ENCODE measurements around the gene SEMA3G.

SEMA3G gene

DNA sequence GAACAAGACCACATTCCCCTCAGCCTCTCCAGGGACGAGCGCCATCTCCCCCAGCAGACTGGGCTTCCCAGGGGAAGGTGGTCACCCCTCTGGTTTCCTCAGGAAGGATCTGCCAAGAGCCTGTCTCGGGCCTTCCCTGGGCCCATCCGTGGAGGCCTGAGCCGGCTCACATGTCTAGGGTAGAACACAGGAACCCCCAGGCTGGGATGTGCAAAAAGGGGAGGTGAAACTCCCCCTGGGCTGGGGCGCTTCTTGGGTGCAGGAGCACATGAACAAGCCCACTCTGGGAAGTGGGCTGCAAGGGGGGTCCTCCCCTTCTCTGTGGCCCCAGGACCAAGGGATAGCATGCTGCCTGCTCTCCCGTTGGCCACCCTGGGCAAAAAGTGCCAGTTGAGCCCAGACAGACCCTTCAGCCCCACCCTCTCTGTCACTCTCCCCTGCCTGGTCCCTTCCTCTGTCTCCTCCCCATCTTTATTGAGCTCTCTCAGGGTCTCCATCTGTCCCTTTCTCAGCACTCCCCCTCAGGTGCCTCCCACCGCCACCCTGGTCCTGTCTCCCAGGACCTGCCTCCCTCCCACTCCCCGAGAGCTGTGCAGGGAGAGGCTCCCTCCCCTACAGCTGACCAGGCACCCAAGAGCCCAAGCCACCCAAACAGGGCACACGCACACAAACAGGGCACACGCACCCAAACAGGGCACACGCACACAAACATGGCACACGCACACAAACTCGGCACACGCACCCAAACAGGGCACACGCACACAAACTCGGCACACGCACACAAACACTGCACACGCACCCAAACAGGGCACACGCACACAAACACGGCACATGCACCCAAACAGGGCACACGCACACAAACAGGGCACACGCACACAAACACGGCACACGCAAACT is 864 bp downstream of the SEMA3G start:
- TF ChIP-seq, protein P1, sequence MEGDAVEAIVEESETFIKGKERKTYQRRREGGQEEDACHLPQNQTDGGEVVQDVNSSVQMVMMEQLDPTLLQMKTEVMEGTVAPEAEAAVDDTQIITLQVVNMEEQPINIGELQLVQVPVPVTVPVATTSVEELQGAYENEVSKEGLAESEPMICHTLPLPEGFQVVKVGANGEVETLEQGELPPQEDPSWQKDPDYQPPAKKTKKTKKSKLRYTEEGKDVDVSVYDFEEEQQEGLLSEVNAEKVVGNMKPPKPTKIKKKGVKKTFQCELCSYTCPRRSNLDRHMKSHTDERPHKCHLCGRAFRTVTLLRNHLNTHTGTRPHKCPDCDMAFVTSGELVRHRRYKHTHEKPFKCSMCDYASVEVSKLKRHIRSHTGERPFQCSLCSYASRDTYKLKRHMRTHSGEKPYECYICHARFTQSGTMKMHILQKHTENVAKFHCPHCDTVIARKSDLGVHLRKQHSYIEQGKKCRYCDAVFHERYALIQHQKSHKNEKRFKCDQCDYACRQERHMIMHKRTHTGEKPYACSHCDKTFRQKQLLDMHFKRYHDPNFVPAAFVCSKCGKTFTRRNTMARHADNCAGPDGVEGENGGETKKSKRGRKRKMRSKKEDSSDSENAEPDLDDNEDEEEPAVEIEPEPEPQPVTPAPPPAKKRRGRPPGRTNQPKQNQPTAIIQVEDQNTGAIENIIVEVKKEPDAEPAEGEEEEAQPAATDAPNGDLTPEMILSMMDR (IDR thresholded peaks at IDR 0.05; ENCODE audit: low read length, missing control alignments) = no peak

DNA sequence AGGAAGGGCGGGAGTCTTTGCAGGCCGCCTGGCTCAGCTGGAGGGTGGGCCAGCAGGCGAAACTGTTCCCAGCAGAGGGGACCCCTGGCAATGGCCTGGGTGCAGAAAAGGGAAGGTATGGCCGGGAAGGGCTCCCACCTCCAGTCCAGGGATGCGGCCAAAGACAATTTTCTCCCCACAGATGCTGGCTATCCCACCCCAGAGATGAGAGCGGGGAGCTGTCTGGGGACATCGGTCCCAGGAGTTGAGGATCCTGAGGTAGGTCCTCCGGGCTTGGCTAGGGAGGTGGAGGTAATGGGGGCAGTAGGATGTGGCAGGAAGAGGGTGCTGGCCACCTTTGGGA is 1.7 kb downstream of the SEMA3G start:
- DNase-seq (ENCODE audit: low read depth) = no peak
- TF ChIP-seq, protein P1 (IDR thresholded peaks at IDR 0.05; ENCODE audit: low read length, missing control alignments) = no peak
- H3K4me3 ChIP-seq (replicated peaks; ENCODE audit: low read depth, low read length) = no peak overlapping the region

More for the DNA sequence above, 864 bp downstream of the SEMA3G start:
- H3K4me3 ChIP-seq (replicated peaks; ENCODE audit: low read depth, low read length) = no peak overlapping the region
- DNase-seq (ENCODE audit: low read depth) = no peak

DNA sequence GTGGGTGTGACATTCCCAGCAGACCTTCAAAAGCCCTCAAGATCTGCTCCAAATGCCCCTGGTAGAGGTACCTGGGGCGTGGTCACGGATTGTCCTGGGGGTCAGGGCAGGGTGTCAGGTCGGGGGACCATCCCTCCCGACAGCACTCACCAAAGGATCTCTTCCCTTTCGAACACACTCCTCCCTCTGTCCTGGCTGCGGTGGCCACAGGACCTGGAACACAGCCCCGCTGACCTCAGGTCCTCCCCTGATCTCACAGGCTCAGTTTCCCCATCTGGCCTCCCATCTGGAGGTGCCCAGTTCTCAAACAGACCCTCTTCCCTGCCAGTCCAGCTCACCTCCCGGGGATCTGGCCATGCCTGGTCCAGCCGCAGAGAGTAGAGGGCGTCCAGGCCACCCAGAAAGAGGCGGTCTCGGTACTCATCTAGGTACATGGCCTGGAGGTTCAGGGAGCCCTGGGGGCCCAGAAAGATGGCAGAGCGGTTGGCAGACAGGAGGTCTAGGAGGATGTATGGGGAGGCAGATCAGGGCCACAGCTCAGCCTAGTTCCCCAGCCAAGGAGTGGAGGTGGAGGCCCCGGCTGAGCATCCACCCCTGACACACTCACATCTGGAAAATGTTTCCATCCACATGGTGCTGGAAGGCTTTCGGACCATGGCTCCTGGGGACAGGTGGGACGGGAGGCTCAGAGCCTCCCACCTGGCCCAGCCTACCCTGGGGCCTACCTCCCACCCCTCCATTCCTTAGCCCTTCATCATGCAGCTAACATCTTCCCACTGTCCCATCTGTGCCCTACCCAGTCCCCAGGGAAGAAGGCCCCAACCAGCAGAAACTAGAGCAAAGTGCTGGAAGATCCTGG is 2.3 kb downstream of the SEMA3G start:
- TF ChIP-seq, protein P1 (IDR thresholded peaks at IDR 0.05; ENCODE audit: low read length, missing control alignments) = no peak
- no peak for DNase-seq (ENCODE audit: low read depth)
- no peak overlapping the region for H3K4me3 ChIP-seq (replicated peaks; ENCODE audit: low read depth, low read length)

DNA sequence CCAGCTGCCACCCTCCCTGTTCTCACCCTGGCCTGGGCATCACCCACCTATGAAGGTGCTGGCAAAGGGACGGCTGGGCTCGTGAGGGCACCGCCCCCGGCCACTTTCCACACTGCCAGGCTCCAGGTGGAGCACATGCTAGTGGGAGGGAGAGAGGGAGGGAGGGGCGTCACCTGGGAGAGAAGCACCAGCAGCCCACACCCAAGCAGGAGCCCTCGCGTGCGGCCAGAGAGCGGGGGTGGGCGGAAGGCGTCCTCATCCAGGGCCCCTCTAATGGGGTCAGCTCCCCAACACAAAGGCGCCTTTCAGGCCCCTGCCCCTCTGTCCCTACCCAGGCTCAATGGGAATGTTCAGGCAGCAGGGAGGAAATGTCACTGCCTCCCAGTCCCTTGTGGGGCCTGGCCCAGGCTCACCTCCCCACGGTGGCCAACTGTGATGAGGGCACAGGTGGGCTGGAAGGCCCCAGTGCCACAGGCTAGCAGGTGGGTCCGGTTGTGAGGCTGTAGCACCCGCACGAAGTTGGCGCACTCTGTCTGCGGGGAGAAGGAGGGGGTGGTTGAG is 3.1 kb downstream of the SEMA3G start:
- H3K4me3 ChIP-seq (replicated peaks; ENCODE audit: low read depth, low read length) = no peak overlapping the region
- DNase-seq (ENCODE audit: low read depth) = no peak
- TF ChIP-seq, protein P1 (IDR thresholded peaks at IDR 0.05; ENCODE audit: low read length, missing control alignments) = no peak

DNA sequence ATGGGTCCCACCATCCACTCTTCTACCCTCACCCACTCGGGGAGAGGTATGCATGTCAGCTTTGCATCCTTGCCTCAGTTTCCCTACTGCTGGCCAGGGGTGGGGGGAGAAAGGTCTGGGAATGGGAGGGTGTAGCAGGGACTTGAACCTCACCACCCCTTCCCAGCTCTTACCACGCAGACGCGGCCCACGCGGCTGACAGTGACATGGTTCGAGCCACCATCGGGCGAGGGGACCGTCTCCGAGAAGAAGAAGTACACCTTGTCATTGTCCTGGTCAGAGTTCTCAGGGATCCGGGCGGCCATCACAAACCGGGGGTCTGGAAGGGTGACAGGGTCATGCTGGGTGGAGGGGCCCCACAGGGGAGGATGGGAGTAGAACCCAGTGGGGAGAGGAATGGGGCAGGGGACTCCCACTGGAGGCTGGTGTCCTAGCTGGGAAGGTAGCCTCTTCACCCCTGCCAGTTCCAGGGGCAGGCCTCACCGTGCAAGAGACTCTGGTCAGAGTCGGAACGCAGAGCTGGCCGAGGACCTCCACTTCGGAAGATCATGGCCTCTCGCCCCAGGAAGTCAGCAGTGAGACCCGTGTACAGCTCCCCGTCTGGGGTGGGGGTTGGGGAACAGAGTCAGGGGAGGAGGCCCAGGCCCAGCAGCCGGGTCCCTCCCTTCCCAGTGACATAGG is 3.7 kb downstream of the SEMA3G start:
- DNase-seq (ENCODE audit: low read depth) = no peak
- TF ChIP-seq, protein P1 (IDR thresholded peaks at IDR 0.05; ENCODE audit: low read length, missing control alignments) = no peak
- no peak overlapping the region for H3K4me3 ChIP-seq (replicated peaks; ENCODE audit: low read depth, low read length)

DNA sequence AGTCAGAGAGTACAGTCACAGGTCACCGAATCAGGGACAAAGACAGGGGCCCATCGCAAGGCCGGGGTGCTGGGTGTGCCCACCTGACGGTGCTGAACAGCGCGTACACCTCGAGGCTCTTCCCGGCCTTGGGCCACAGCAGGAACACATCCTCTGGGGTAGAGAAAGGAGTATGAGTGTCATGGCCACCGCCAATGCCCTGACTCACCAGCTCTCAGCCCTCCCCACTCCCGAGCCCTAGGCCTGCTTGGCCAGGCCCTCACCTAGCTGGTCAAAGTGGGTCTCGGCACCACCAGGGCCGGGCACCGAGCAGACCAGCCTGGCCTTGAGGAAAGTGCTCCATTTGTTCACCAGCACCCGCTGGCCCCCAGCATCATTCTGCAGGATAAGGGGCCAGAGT is 4.2 kb downstream of the SEMA3G start:
- no peak for DNase-seq (ENCODE audit: low read depth)
- H3K4me3 ChIP-seq (replicated peaks; ENCODE audit: low read depth, low read length) = no peak overlapping the region
- TF ChIP-seq, protein P1 (IDR thresholded peaks at IDR 0.05; ENCODE audit: low read length, missing control alignments) = no peak
